Measurements from ENCODE around the gene WWOX. TPM values are rescaled to one million over a fixed set of nuclear protein-coding genes. Genes with fewer than 3 reads are reported as not detected.
A peak's percentile ranks its signal among the peaks of the same experiment; 100 is the strongest.

The WWOX gene
- total and polyA plus RNA-seq, 3 experiments from 2014 or later: 17.2 to 18.6 (median 18.2) TPM

GRCh38 chr16:78108451-78108850 is 9.0 kb downstream of the WWOX start:
- no peak for DNase-seq
- Histone ChIP-seq H3K4me1 (ENCODE audit: insufficient read depth, low read length) (no peaks in the 10 kb centered on the region), H3K27me3 (ENCODE audit: insufficient read depth, low read length, poor library complexity, severe bottlenecking) (no peaks in the 10 kb centered on the region), H3K36me3 (ENCODE audit: insufficient read depth, low read length) (no peaks in the 10 kb centered on the region), H3K27ac (ENCODE audit: low read depth, low read length) (no peak overlapping the region), H3K4me3 (ENCODE audit: low read length) (no peak overlapping the region), H3K9me3 (ENCODE audit: low read length) (no peaks in the 10 kb centered on the region)
- POLR2A ChIA-PET: no interaction called here
- H3K4me3 Mint-ChIP-seq: no peak overlapping the region
- H3K36me3 Mint-ChIP-seq: peaks cover 6 to 40% (median 12%) of the 10 kb centered on the region in 3 donors
- H3K27ac Mint-ChIP-seq: no peak overlapping the region
- CTCF ChIA-PET: no interaction called here
- H3K9me3 Mint-ChIP-seq: no peaks in the 10 kb centered on the region
- peaks cover 3 to 7% (median 7%) of the 10 kb centered on the region in 3 donors for H3K4me1 Mint-ChIP-seq
- no peaks in the 10 kb centered on the region for H3K27me3 Mint-ChIP-seq

- no peaks in the 10 kb centered on the region for H3K9me3 ChIP-seq (ENCODE audit: low read length)
- H3K4me1 ChIP-seq (ENCODE audit: insufficient read depth, low read length): no peaks in the 10 kb centered on the region
- Mint-ChIP-seq H3K27me3 (no peaks in the 10 kb centered on the region), H3K9me3 (no peaks in the 10 kb centered on the region), H3K4me1 (no peaks in the 10 kb centered on the region), H3K4me3 (no peak overlapping the region), H3K36me3 (peaks cover 6 to 80% (median 21%) of the 10 kb centered on the region in 3 donors), H3K27ac (peak overlapping the region in 1 of 8 donors; percentile 9)
- CTCF ChIA-PET: no interaction called here
- no peaks in the 10 kb centered on the region for H3K36me3 ChIP-seq (ENCODE audit: insufficient read depth, low read length)
- H3K4me3 ChIP-seq (ENCODE audit: low read length): no peak overlapping the region
- H3K27ac ChIP-seq (ENCODE audit: low read depth, low read length): no peak overlapping the region
- DNase-seq: no peak
- POLR2A ChIA-PET: no interaction called here
- no peaks in the 10 kb centered on the region for H3K27me3 ChIP-seq (ENCODE audit: insufficient read depth, low read length, poor library complexity, severe bottlenecking)
Measured at GRCh38 chr16:78113258-78113657, 13.8 kb downstream of the WWOX start.

GRCh38 chr16:78115659-78116058 is 16.2 kb downstream of the WWOX start:
- Mint-ChIP-seq H3K4me3 (no peak overlapping the region), H3K4me1 (no peaks in the 10 kb centered on the region), H3K36me3 (peaks cover 11 to 86% (median 20%) of the 10 kb centered on the region in 3 donors), H3K27ac (no peak overlapping the region), H3K9me3 (no peaks in the 10 kb centered on the region), H3K27me3 (no peaks in the 10 kb centered on the region)
- H3K27me3 ChIP-seq (ENCODE audit: insufficient read depth, low read length, poor library complexity, severe bottlenecking): no peaks in the 10 kb centered on the region
- no peaks in the 10 kb centered on the region for H3K9me3 ChIP-seq (ENCODE audit: low read length)
- no peaks in the 10 kb centered on the region for H3K4me1 ChIP-seq (ENCODE audit: insufficient read depth, low read length)
- ChIA-PET POLR2A (no interaction called here), CTCF (no interaction called here)
- no peak overlapping the region for H3K27ac ChIP-seq (ENCODE audit: low read depth, low read length)
- no peak for DNase-seq
- no peaks in the 10 kb centered on the region for H3K36me3 ChIP-seq (ENCODE audit: insufficient read depth, low read length)
- no peak overlapping the region for H3K4me3 ChIP-seq (ENCODE audit: low read length)

GRCh38 chr16:78116946-78117345 is 17.5 kb downstream of the WWOX start:
- POLR2A ChIA-PET: no interaction called here
- no peak overlapping the region for H3K4me3 ChIP-seq (ENCODE audit: low read length)
- no peaks in the 10 kb centered on the region for H3K4me1 ChIP-seq (ENCODE audit: insufficient read depth, low read length)
- Mint-ChIP-seq H3K4me3 (no peak overlapping the region), H3K27me3 (no peaks in the 10 kb centered on the region), H3K9me3 (no peaks in the 10 kb centered on the region), H3K27ac (no peak overlapping the region), H3K4me1 (no peaks in the 10 kb centered on the region), H3K36me3 (peaks cover 7 to 78% (median 16%) of the 10 kb centered on the region in 3 donors)
- H3K9me3 ChIP-seq (ENCODE audit: low read length): no peaks in the 10 kb centered on the region
- H3K27ac ChIP-seq (ENCODE audit: low read depth, low read length): no peak overlapping the region
- CTCF ChIA-PET: interaction anchor here (1.3 to 3.1 kb wide), 2 partner anchors 9 to 17 kb away, joined by 4 to 12 read pairs; partner anchors contain the start of gene WWOX
- no peaks in the 10 kb centered on the region for H3K27me3 ChIP-seq (ENCODE audit: insufficient read depth, low read length, poor library complexity, severe bottlenecking)
- no peak for DNase-seq
- H3K36me3 ChIP-seq (ENCODE audit: insufficient read depth, low read length): no peaks in the 10 kb centered on the region

GRCh38 chr16:78117391-78117790 is 17.9 kb downstream of the WWOX start:
- H3K4me1 ChIP-seq (ENCODE audit: insufficient read depth, low read length): no peaks in the 10 kb centered on the region
- H3K27me3 Mint-ChIP-seq: no peaks in the 10 kb centered on the region
- DNase-seq: no peak
- H3K27me3 ChIP-seq (ENCODE audit: insufficient read depth, low read length, poor library complexity, severe bottlenecking): no peaks in the 10 kb centered on the region
- no peak overlapping the region for H3K4me3 Mint-ChIP-seq
- peaks cover 5 to 74% (median 15%) of the 10 kb centered on the region in 3 donors for H3K36me3 Mint-ChIP-seq
- ChIA-PET CTCF (interaction anchor here (1.3 to 3.1 kb wide), 2 partner anchors 8 to 18 kb away, joined by 4 to 12 read pairs; partner anchors contain the start of gene WWOX), POLR2A (no interaction called here)
- no peaks in the 10 kb centered on the region for H3K9me3 ChIP-seq (ENCODE audit: low read length)
- no peaks in the 10 kb centered on the region for H3K9me3 Mint-ChIP-seq
- H3K36me3 ChIP-seq (ENCODE audit: insufficient read depth, low read length): no peaks in the 10 kb centered on the region
- H3K27ac ChIP-seq (ENCODE audit: low read depth, low read length): no peak overlapping the region
- no peak overlapping the region for H3K4me3 ChIP-seq (ENCODE audit: low read length)
- H3K27ac Mint-ChIP-seq: no peak overlapping the region
- H3K4me1 Mint-ChIP-seq: no peaks in the 10 kb centered on the region

- DNase-seq: no peak
- Histone ChIP-seq H3K27ac (ENCODE audit: low read depth, low read length) (no peak overlapping the region), H3K36me3 (ENCODE audit: insufficient read depth, low read length) (no peaks in the 10 kb centered on the region), H3K27me3 (ENCODE audit: insufficient read depth, low read length, poor library complexity, severe bottlenecking) (no peaks in the 10 kb centered on the region), H3K4me3 (ENCODE audit: low read length) (no peak overlapping the region), H3K4me1 (ENCODE audit: insufficient read depth, low read length) (no peaks in the 10 kb centered on the region), H3K9me3 (ENCODE audit: low read length) (no peaks in the 10 kb centered on the region)
- ChIA-PET CTCF (interaction anchor here (3.1 kb wide), 1 partner anchor 19 kb away, joined by 12 read pairs; the partner anchor contains the start of gene WWOX), POLR2A (no interaction called here)
- no peaks in the 10 kb centered on the region for H3K27me3 Mint-ChIP-seq
- H3K4me1 Mint-ChIP-seq: peaks cover 3 to 4% (median 3%) of the 10 kb centered on the region in 3 donors
- peaks cover 5 to 67% (median 17%) of the 10 kb centered on the region in 3 donors for H3K36me3 Mint-ChIP-seq
- peak overlapping the region in 1 of 8 donors; percentile 79 for H3K27ac Mint-ChIP-seq
- H3K4me3 Mint-ChIP-seq: no peak overlapping the region
- H3K9me3 Mint-ChIP-seq: no peaks in the 10 kb centered on the region
Measured at GRCh38 chr16:78118469-78119025, 19.1 kb downstream of the WWOX start.

GRCh38 chr16:78122774-78123315 is 23.4 kb downstream of the WWOX start:
- peak in 2 of 5 donors; percentile 30 to 48 for DNase-seq
- Mint-ChIP-seq H3K9me3 (no peaks in the 10 kb centered on the region), H3K27me3 (no peaks in the 10 kb centered on the region), H3K4me1 (peaks cover 3 to 4% (median 3%) of the 10 kb centered on the region in 3 donors), H3K27ac (peak overlapping the region in 4 of 8 donors; percentile 68 to 85 (median 76)), H3K4me3 (no peak overlapping the region), H3K36me3 (peaks cover 5 to 31% (median 13%) of the 10 kb centered on the region in 3 donors)
- ChIA-PET POLR2A (no interaction called here), CTCF (interaction anchor here (0.8 to 1.1 kb wide), 2 partner anchors 11 to 23 kb away, joined by 3 to 4 read pairs; no protein-coding TSS in a partner anchor)
- Histone ChIP-seq H3K27ac (ENCODE audit: low read depth, low read length) (no peak overlapping the region), H3K9me3 (ENCODE audit: low read length) (no peaks in the 10 kb centered on the region), H3K4me3 (ENCODE audit: low read length) (no peak overlapping the region), H3K4me1 (ENCODE audit: insufficient read depth, low read length) (no peaks in the 10 kb centered on the region), H3K36me3 (ENCODE audit: insufficient read depth, low read length) (no peaks in the 10 kb centered on the region), H3K27me3 (ENCODE audit: insufficient read depth, low read length, poor library complexity, severe bottlenecking) (no peaks in the 10 kb centered on the region)

- H3K9me3 ChIP-seq (ENCODE audit: low read length): no peaks in the 10 kb centered on the region
- no peaks in the 10 kb centered on the region for H3K36me3 ChIP-seq (ENCODE audit: insufficient read depth, low read length)
- H3K4me1 Mint-ChIP-seq: peaks cover 3 to 4% (median 3%) of the 10 kb centered on the region in 3 donors
- peaks cover 10 to 17% (median 12%) of the 10 kb centered on the region in 3 donors for H3K36me3 Mint-ChIP-seq
- DNase-seq: no peak
- CTCF ChIA-PET: interaction anchor here (0.8 to 2.0 kb wide), 6 partner anchors 8 to 646 kb away, joined by 3 to 9 read pairs (median 4); partner anchors contain the start of gene WWOX
- no peak overlapping the region for H3K4me3 Mint-ChIP-seq
- POLR2A ChIA-PET: no interaction called here
- H3K27ac Mint-ChIP-seq: no peak overlapping the region
- no peak overlapping the region for H3K27ac ChIP-seq (ENCODE audit: low read depth, low read length)
- H3K9me3 Mint-ChIP-seq: peaks cover 0 to 7% (median 0%) of the 10 kb centered on the region in 5 donors
- no peaks in the 10 kb centered on the region for H3K27me3 Mint-ChIP-seq
- no peak overlapping the region for H3K4me3 ChIP-seq (ENCODE audit: low read length)
- no peaks in the 10 kb centered on the region for H3K4me1 ChIP-seq (ENCODE audit: insufficient read depth, low read length)
- no peaks in the 10 kb centered on the region for H3K27me3 ChIP-seq (ENCODE audit: insufficient read depth, low read length, poor library complexity, severe bottlenecking)
Measured at GRCh38 chr16:78125112-78125844, 25.8 kb downstream of the WWOX start.
